Naive thymus-derived CD4-positive, alpha-beta T cell (primary cell): Measurements from ENCODE around the gene SIAE. TPM values are rescaled to one million over a fixed set of nuclear protein-coding genes. Genes with fewer than 3 reads are reported as not detected.

Experiments used
- ATAC-seq: fragments of 150-1000 bp; cut with Tn5 transposase; 2 replicates; pipeline ENCODE4 v1.10.0; 2021; ENCODE audit warnings: mild to moderate bottlenecking, moderate library complexity
- CTCF ChIA-PET: fragments of 350-600 bp; sonication (Branson Sonifier 250); formaldehyde crosslinking; loops from one replicate; lab custom pipeline; 2021; ENCODE audit warnings: antibody characterized with exemption; lab: Charles Lee
- POLR2A ChIA-PET: fragments of 350-600 bp; sonication (Branson Sonifier 250); formaldehyde crosslinking; loops from one replicate; lab custom pipeline; 2021; ENCODE audit warnings: antibody characterized with exemption, inconsistent platforms; lab: Charles Lee
- DNase-seq, 9 donors: peaks; one replicate each; pipeline versions ENCODE4 v3.0.0 to v3.0.0-alpha.2; 2020 to 2022; ENCODE audit warnings: mixed read lengths in 1 of 9
- H3K27ac ChIP-seq: one replicate; pipeline ENCODE4 v1.7.0; 2013; ENCODE audit warnings: mild to moderate bottlenecking, low read depth, low read length, moderate library complexity
- H3K27me3 ChIP-seq, 2 donors: one replicate each; pipeline ENCODE4 v1.7.0; 2013; ENCODE audit warnings: low read length in 2 of 2, mild to moderate bottlenecking in 2 of 2, moderate library complexity in 2 of 2; ENCODE audit not compliant: control insufficient read depth in 2 of 2, insufficient read depth in 2 of 2
- H3K36me3 ChIP-seq, 3 experiments: 1 replicate in 2 of 3; 2 replicates in 1 of 3; pipeline ENCODE4 v1.7.0; 2013; ENCODE audit warnings: low read length in 3 of 3, mild to moderate bottlenecking in 3 of 3, moderate library complexity in 1 of 3; ENCODE audit not compliant: insufficient read depth in 3 of 3, control insufficient read depth in 2 of 3
- H3K4me1 ChIP-seq, 2 donors: one replicate each; pipeline ENCODE4 v1.7.0; 2013; ENCODE audit warnings: low read length in 2 of 2, mild to moderate bottlenecking in 2 of 2, moderate library complexity in 1 of 2; ENCODE audit not compliant: control insufficient read depth in 2 of 2, insufficient read depth in 2 of 2
- H3K4me3 ChIP-seq: 2 replicates; pipeline ENCODE4 v1.7.0; 2013; ENCODE audit warnings: mild to moderate bottlenecking, low read length
- H3K9me3 ChIP-seq, 3 experiments: 1 replicate in 2 of 3; 2 replicates in 1 of 3; pipeline ENCODE4 v1.7.0; 2013; ENCODE audit warnings: low read length in 3 of 3; ENCODE audit not compliant: control insufficient read depth in 2 of 3
- H3K27ac Mint-ChIP-seq, 9 donors: one replicate each; pipeline ENCODE4 v1.8.0; 2020 to 2022; ENCODE audit warnings: mixed read lengths in 9 of 9, mild to moderate bottlenecking in 8 of 9, moderate library complexity in 5 of 9, inconsistent platforms in 2 of 9
- H3K27me3 Mint-ChIP-seq, 5 donors: one replicate each; pipeline ENCODE4 v1.8.0; 2021 to 2022; ENCODE audit warnings: mixed read lengths in 5 of 5, mild to moderate bottlenecking in 1 of 5
- H3K36me3 Mint-ChIP-seq, 5 donors: one replicate each; pipeline ENCODE4 v1.8.0; 2020 to 2022; ENCODE audit warnings: mixed read lengths in 5 of 5, mild to moderate bottlenecking in 3 of 5, inconsistent platforms in 1 of 5
- H3K4me1 Mint-ChIP-seq, 7 donors: one replicate each; pipeline ENCODE4 v1.8.0; 2020 to 2022; ENCODE audit warnings: mixed read lengths in 7 of 7, mild to moderate bottlenecking in 3 of 7, inconsistent platforms in 1 of 7
- H3K4me3 Mint-ChIP-seq, 10 donors: one replicate each; pipeline ENCODE4 v1.8.0; 2020 to 2022; ENCODE audit warnings: mild to moderate bottlenecking in 10 of 10, mixed read lengths in 10 of 10, moderate library complexity in 6 of 10, inconsistent platforms in 2 of 10
- H3K9me3 Mint-ChIP-seq, 11 donors: one replicate each; pipeline ENCODE4 v1.8.0; 2020 to 2022; ENCODE audit warnings: mixed read lengths in 11 of 11, mild to moderate bottlenecking in 4 of 11, inconsistent platforms in 1 of 11, moderate library complexity in 1 of 11
- intact Hi-C, 2 donors: fragments of 100-400 bp; cut with micrococcal nuclease; formaldehyde crosslinking; loops; one replicate each; pipeline ENCODE4 v1.15.1; 2023
- polyA plus RNA-seq, 2 donors: library from polyadenylated mRNA; unstranded; fragments of 300-500 nt; fragmentation: Illumina TruSeq; gene quantifications; one replicate each; pipeline ENCODE4 v1.2.3, GENCODE V29; 2021
- total RNA-seq, 6 experiments: library from RNA in 5 of 6; stranded (reverse) in 5 of 6; gene quantifications; 1 replicate in 5 of 6; 2 replicates in 1 of 6; pipeline ENCODE4 v1.2.3 and lab custom pipeline; 2021 to 2026

Gene SIAE
- total and polyA plus RNA-seq, 7 experiments from 2014 or later = 2.7 to 11.3 (median 8.5) TPM

DNA sequence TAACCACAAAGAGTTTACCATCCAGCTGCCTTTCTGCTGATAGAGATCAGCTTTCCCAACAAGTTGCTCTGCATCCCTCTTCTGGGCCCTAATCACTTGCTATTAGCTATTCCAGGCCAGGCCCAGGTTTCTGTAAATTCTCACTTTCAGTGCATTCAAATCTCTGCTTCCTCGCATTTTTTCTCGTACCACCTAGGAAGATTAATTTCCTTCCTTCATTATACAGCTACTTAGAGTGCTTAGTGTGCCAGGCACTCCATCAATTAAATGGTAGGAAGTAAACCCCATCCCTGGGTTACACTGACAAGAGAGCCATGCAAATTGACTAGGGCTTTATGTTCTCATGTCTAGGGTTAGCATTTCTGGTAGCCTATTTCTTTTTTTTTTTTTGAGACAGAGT is 9.7 kb downstream of the SIAE start:
- H3K36me3 Mint-ChIP-seq = peaks cover 0 to 29% (median 6%) of the 10 kb centered on the region in 5 donors
- intact Hi-C loops = no loop called here
- POLR2A ChIA-PET = no interaction called here

DNA sequence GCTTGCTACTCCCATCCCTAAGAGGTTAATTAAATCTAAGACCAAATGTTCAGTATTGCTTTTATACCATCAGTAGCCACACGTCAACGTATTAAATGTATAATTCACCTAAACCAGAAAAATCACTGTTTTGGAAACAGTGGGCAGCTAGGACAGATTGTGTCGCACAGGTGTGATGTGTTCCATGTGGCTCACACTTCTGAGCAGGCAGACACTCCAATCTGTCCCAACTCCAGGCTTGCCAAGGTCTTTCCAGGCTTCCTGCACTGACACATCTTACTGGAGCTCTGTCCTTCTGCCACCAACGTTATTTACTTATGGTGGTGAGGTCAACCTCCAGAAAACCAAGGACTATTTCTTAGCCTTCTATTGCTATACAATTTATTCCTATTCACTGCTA is 11.4 kb downstream of the SIAE start:
- DNase-seq (no peak), ATAC-seq (no peak)
- Histone ChIP-seq H3K36me3 (peaks cover 0 to 17% (median 0%) of the 10 kb centered on the region in 3 experiments), H3K4me1 (no peaks in the 10 kb centered on the region), H3K27ac (no peak overlapping the region), H3K4me3 (no peak overlapping the region), H3K27me3 (no peaks in the 10 kb centered on the region), H3K9me3 (no peaks in the 10 kb centered on the region)
- H3K4me1 Mint-ChIP-seq = no peaks in the 10 kb centered on the region
- intact Hi-C loops = no loop called here
- peaks cover 0 to 44% (median 8%) of the 10 kb centered on the region in 5 donors for H3K36me3 Mint-ChIP-seq
- ChIA-PET POLR2A (no interaction called here), CTCF (interaction anchor here (0.7 to 1.1 kb wide), 2 partner anchors 204 to 214 kb away, joined by 3 read pairs; no protein-coding TSS in a partner anchor)
- H3K27me3 Mint-ChIP-seq = no peaks in the 10 kb centered on the region
- H3K9me3 Mint-ChIP-seq = peaks cover 0 to 1% (median 0%) of the 10 kb centered on the region in 11 donors
- no peak overlapping the region for H3K4me3 Mint-ChIP-seq
- no peak overlapping the region for H3K27ac Mint-ChIP-seq

More for the DNA sequence above, 9.7 kb downstream of the SIAE start:
- Mint-ChIP-seq H3K27ac (no peak overlapping the region), H3K4me3 (no peak overlapping the region), H3K9me3 (peaks cover 0 to 1% (median 0%) of the 10 kb centered on the region in 11 donors), H3K27me3 (no peaks in the 10 kb centered on the region), H3K4me1 (no peaks in the 10 kb centered on the region)
- no peak for ATAC-seq
- Histone ChIP-seq H3K27me3 (no peaks in the 10 kb centered on the region), H3K27ac (no peak overlapping the region), H3K9me3 (no peaks in the 10 kb centered on the region), H3K4me3 (no peak overlapping the region), H3K4me1 (no peaks in the 10 kb centered on the region), H3K36me3 (peaks cover 0 to 7% (median 0%) of the 10 kb centered on the region in 3 experiments)
- CTCF ChIA-PET = interaction anchor here (0.5 to 1.1 kb wide), 3 partner anchors 150 to 202 kb away, joined by 3 to 5 read pairs (median 3); partner anchors contain the start of gene ROBO3
- no peak for DNase-seq

DNA sequence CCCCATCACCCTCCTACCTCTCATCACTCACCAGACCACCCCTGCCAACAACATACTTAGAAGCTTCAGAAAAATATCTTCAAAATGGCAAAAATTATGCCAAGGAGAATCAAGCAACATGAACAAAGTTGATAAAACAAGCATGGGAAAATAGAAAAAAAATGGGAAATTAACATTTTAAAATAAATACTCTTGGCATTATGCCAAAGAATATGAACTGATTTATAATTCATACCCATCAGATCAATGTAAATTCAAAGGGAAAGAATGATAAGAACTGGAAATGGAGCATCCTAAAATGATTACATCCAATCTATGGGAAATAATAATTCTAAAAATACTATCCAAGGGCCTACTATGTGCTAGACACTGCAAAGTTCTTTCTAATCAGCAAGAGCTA is 12.0 kb downstream of the SIAE start:
- no peaks in the 10 kb centered on the region for H3K27me3 ChIP-seq
- Mint-ChIP-seq H3K4me1 (no peaks in the 10 kb centered on the region), H3K27me3 (no peaks in the 10 kb centered on the region), H3K27ac (no peak overlapping the region), H3K4me3 (no peak overlapping the region), H3K36me3 (peaks cover 0 to 47% (median 8%) of the 10 kb centered on the region in 5 donors), H3K9me3 (peaks cover 0 to 1% (median 0%) of the 10 kb centered on the region in 11 donors)
- DNase-seq (no peak), ATAC-seq (no peak)
- peaks cover 0 to 19% (median 0%) of the 10 kb centered on the region in 3 experiments for H3K36me3 ChIP-seq
- H3K27ac ChIP-seq = no peak overlapping the region
- ChIA-PET POLR2A (no interaction called here), CTCF (interaction anchor here (0.7 to 1.1 kb wide), 2 partner anchors 204 to 215 kb away, joined by 3 read pairs; no protein-coding TSS in a partner anchor)
- no peaks in the 10 kb centered on the region for H3K4me1 ChIP-seq
- H3K9me3 ChIP-seq = no peaks in the 10 kb centered on the region
- no peak overlapping the region for H3K4me3 ChIP-seq
- intact Hi-C loops = no loop called here

DNA sequence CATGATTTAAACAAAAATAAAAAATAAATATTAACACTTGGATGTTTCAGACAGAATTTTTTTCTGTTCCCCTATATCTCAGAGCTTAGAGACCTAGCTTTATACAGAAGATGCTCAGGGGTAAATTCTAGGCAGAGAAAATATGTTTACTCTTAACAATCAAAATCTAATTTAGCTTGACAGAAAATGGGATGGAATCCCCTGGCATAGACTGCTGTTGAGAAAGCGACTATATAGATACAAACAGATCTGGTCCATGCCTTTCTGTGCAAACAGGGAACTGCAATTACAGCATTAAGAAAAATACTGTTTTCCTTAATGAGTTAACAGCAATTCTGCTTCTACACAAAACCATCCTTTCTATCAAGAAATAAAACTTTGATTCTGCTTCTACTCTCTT is 14.6 kb downstream of the SIAE start:
- H3K4me3 Mint-ChIP-seq = no peak overlapping the region
- H3K4me3 ChIP-seq = no peak overlapping the region
- intact Hi-C loops = no loop called here
- CTCF ChIA-PET = interaction anchor here (0.7 to 1.5 kb wide), 2 partner anchors 135 to 1455 kb away, joined by 3 read pairs; no protein-coding TSS in a partner anchor
- no peak for DNase-seq
- H3K27ac ChIP-seq = no peak overlapping the region
- no peak for ATAC-seq
- H3K27me3 ChIP-seq = no peaks in the 10 kb centered on the region
- no peaks in the 10 kb centered on the region for H3K4me1 Mint-ChIP-seq
- H3K9me3 Mint-ChIP-seq = no peaks in the 10 kb centered on the region
- no peak overlapping the region for H3K27ac Mint-ChIP-seq
- no peaks in the 10 kb centered on the region for H3K27me3 Mint-ChIP-seq
- H3K36me3 ChIP-seq = peaks cover 0 to 19% (median 0%) of the 10 kb centered on the region in 3 experiments
- no peaks in the 10 kb centered on the region for H3K4me1 ChIP-seq
- H3K36me3 Mint-ChIP-seq = peaks cover 0 to 41% (median 8%) of the 10 kb centered on the region in 5 donors
- no peaks in the 10 kb centered on the region for H3K9me3 ChIP-seq
- POLR2A ChIA-PET = no interaction called here

DNA sequence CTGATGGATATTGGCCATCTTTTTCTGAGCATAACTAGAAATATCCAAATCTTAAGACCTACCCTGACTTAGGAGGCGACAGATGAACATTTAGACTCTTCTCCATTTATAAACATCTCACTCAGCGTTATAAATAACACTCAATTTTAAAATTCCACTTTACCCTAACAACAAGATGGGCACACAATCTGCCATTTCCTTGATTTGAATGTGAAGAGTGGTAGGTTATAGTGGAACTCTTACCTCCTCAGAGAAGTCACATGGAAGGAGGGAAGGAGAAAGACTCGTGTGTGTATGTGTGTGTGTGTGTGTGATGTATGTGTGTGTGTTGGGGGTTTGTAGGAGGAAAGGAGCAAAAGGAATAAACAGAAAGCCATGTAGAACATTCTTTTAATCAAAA is 15.0 kb downstream of the SIAE start:
- Histone ChIP-seq H3K36me3 (peaks cover 0 to 21% (median 0%) of the 10 kb centered on the region in 3 experiments), H3K27me3 (no peaks in the 10 kb centered on the region), H3K27ac (no peak overlapping the region), H3K9me3 (no peaks in the 10 kb centered on the region), H3K4me3 (no peak overlapping the region), H3K4me1 (no peaks in the 10 kb centered on the region)
- Mint-ChIP-seq H3K9me3 (no peaks in the 10 kb centered on the region), H3K36me3 (peaks cover 0 to 44% (median 10%) of the 10 kb centered on the region in 5 donors), H3K4me3 (no peak overlapping the region), H3K4me1 (no peaks in the 10 kb centered on the region), H3K27me3 (no peaks in the 10 kb centered on the region), H3K27ac (peak overlapping the region in 1 of 9 donors; percentile 60)
- ATAC-seq (no peak), DNase-seq (no peak)
- intact Hi-C loops = no loop called here
- ChIA-PET POLR2A (no interaction called here), CTCF (interaction anchor here (1.5 kb wide), 1 partner anchor 135 kb away, joined by 3 read pairs; no protein-coding TSS in a partner anchor)

DNA sequence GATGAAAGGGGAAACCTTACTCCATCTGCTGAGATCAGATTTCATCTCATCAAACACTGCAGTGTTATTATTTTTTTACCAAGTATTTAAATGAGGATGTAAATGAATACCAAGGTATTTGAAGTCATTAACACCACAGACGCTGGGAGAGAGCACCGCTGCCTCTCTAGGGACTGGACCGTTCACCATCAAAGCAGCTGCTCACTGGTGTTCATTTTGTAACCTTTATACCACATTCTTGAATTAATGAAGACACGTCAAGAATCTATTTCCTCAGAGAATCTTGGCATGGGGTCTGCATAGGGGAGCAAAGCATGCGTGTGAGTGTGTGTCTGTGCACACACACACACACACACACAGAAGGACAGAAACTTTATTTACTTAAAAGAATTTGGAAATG is 15.6 kb downstream of the SIAE start:
- H3K27me3 ChIP-seq = no peaks in the 10 kb centered on the region
- no peak overlapping the region for H3K4me3 Mint-ChIP-seq
- H3K27ac ChIP-seq = no peak overlapping the region
- H3K27me3 Mint-ChIP-seq = no peaks in the 10 kb centered on the region
- no peak overlapping the region for H3K27ac Mint-ChIP-seq
- no peaks in the 10 kb centered on the region for H3K9me3 ChIP-seq
- intact Hi-C loops = no loop called here
- ATAC-seq (no peak), DNase-seq (no peak)
- H3K36me3 ChIP-seq = peaks cover 0 to 27% (median 0%) of the 10 kb centered on the region in 3 experiments
- H3K36me3 Mint-ChIP-seq = peaks cover 0 to 50% (median 16%) of the 10 kb centered on the region in 5 donors
- no peaks in the 10 kb centered on the region for H3K9me3 Mint-ChIP-seq
- ChIA-PET POLR2A (no interaction called here), CTCF (interaction anchor here (1.5 kb wide), 1 partner anchor 136 kb away, joined by 3 read pairs; no protein-coding TSS in a partner anchor)
- H3K4me1 Mint-ChIP-seq = no peaks in the 10 kb centered on the region
- no peaks in the 10 kb centered on the region for H3K4me1 ChIP-seq
- no peak overlapping the region for H3K4me3 ChIP-seq
